ENCODE measurements around the gene EARS2.
"Not testable (repeated sequence)": the region's sequence is repeated elsewhere in the genome, so short reads cannot be mapped to it uniquely, and the experiment has no call there.

Gene EARS2

GRCh38 chr16:23485841-23486240, 71.3 kb downstream of the EARS2 start:
- intact Hi-C loops (cut with DNase I): no loop called here
- DNase-seq: no peak

- no peak for DNase-seq
- intact Hi-C loops (cut with DNase I): no loop called here
Measured at GRCh38 chr16:23485257-23485614, 71.9 kb downstream of the EARS2 start.

DNA sequence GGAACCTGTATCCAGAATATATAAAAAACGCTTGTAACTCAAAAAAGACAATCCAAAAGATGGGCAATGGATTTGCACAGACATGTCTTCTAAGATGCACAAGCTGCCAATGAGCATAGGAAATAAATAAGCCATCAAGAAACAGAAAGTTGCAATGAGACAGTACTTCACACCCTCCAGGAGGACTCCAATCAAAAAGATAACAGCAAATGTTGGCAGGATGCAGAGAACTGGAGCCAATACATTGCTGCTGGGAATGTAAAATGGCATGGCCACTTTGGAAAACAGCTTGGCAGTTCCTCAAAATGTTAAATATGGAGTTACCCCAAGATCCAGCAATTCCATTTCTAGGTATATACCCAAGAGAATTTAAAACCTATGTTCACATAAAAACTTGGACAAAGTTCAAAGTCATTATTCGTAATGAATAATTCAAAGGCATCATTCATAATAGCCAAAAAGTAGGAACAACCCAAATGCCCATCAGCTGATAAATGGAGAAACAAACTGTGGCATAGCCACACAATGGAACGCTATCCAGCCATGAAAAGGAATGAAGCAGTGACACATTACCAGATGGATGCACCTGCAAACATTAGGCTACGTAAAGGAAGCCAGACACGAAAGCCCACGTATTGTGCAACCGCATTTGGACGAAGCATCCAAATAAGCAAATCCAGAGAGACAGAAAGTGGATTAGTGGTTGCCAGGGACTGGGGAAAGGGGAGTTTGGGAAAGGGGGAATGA, 72.5 kb downstream of the EARS2 start:
- no peak for DNase-seq
- intact Hi-C loops (cut with DNase I): no loop called here

GRCh38 chr16:23483492-23483891, 73.7 kb downstream of the EARS2 start:
- intact Hi-C loops (cut with DNase I): not testable (repeated sequence)

GRCh38 chr16:23482778-23483177, 74.4 kb downstream of the EARS2 start:
- peak in 1 of 10 donors; percentile 65 for DNase-seq
- intact Hi-C loops (cut with DNase I): no loop called here

More at GRCh38 chr16:23483492-23483891, 73.7 kb downstream of the EARS2 start:
- DNase-seq: peak in 1 of 10 donors; percentile 39

DNA sequence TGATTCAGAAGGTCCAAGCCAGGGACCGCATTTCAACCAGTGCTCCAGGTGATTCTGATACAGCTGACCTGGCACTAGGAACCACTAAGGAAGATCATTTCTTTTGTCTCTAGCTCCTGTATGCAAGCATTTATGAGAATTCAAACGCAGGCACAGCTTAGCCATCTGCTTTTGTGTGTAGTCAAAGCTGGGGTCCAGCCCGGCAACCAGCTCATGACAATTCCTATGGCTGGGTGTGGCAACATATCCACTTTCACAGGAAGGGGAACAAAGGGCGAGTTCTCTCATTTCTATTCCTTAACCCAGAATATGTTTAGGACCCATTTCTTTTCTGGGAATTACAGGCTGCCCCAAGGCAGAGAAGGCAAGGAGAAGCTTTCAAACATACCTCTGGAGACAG, 76.9 kb downstream of the EARS2 start:
- intact Hi-C loops (cut with DNase I): no loop called here

GRCh38 chr16:23479138-23479537, 78.0 kb downstream of the EARS2 start:
- intact Hi-C loops (cut with DNase I): no loop called here
- DNase-seq: no peak

More for the DNA sequence above, 76.9 kb downstream of the EARS2 start:
- no peak for DNase-seq

DNA sequence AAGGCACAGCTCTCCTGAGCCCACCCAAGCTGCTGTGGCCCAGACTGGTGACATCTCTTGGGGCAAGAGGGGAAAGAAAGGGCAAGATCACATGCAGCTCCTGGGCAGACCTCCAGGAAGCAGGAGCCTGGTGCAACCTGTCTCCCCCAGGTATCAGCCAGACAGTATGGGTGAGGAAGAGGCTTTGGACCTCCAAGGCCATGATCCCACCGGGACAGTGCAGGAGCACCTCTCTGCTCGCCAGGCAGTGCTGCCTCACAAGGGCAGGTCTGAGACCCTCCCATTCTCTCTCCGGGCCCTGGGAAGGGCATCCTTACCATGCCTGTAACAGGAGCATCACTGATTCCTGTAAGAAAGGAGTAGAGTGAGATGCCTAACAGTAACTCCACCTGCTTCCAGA, 78.6 kb downstream of the EARS2 start:
- intact Hi-C loops (cut with DNase I): no loop called here
- DNase-seq: peak in 1 of 10 donors; percentile 26

GRCh38 chr16:23476289-23476688, 80.9 kb downstream of the EARS2 start:
- intact Hi-C loops (cut with DNase I): no loop called here
- no peak for DNase-seq

Measured in posterior cingulate gyrus (tissue), 11 donors.